Thoracic aorta (tissue), 2 donors: ENCODE results near the gene ZRANB1. TPM values are rescaled to one million over a fixed set of nuclear protein-coding genes. Genes with fewer than 3 reads are reported as not detected.

ENCODE experiments used
- ATAC-seq: fragments of 150-250 bp; one replicate; pipeline ENCODE4 v1.8.0; 2017; ENCODE audit warnings: low read depth; ENCODE audit not compliant: insufficient number of reproducible peaks, low FRiP score
- DNase-seq: peaks from one replicate; pipeline ENCODE4 v3.0.0-alpha.2; 2020; ENCODE audit warnings: low spot score
- H3K27ac ChIP-seq, 2 donors: fragments of 200-600 bp; sonication (generic); 1 replicate in 1 of 2; 2 replicates in 1 of 2; pipeline ENCODE4 v1.5.1; 2016; ENCODE audit warnings: mild to moderate bottlenecking in 2 of 2, moderate library complexity in 2 of 2
- H3K27me3 ChIP-seq: fragments of 200-600 bp; sonication (generic); replicated peaks from 2 replicates; pipeline ENCODE4 v1.6.0; 2016; ENCODE audit warnings: mild to moderate bottlenecking; ENCODE audit not compliant: insufficient read depth
- H3K36me3 ChIP-seq: fragments of 200-600 bp; sonication (generic); one replicate; pipeline ENCODE4 v1.5.1; 2016
- H3K4me1 ChIP-seq, 2 donors: fragments of 200-600 bp; sonication (generic); 1 replicate in 1 of 2; 2 replicates in 1 of 2; pipeline versions ENCODE4 v1.5.1 to v1.6.0; 2016; ENCODE audit warnings: low read depth in 2 of 2, mild to moderate bottlenecking in 1 of 2; ENCODE audit not compliant: control insufficient read depth in 1 of 2
- H3K4me3 ChIP-seq: fragments of 200-600 bp; sonication (generic); 2 replicates; pipeline ENCODE4 v1.5.1; 2016; ENCODE audit warnings: mild to moderate bottlenecking
- H3K9me3 ChIP-seq: fragments of 200-600 bp; sonication (generic); 2 replicates; pipeline ENCODE4 v1.5.1; 2016
- total RNA-seq, 2 donors: library from RNA; depleted of rRNA; stranded (reverse); fragments of >200 nt; gene quantifications; one replicate each; pipeline versions ENCODE4 v1.1.0 to v1.2.3, GENCODE V29; 2016
- TF ChIP-seq, protein P1 (sequence below): fragments of 200-600 bp; sonication (generic); IDR thresholded peaks from one replicate; pipeline ENCODE4 v1.5.1; 2019; ENCODE audit warnings: antibody characterized with exemption

The ZRANB1 gene
- total RNA-seq, 2 donors from 2014 or later, result 30.1 to 30.9 TPM

DNA sequence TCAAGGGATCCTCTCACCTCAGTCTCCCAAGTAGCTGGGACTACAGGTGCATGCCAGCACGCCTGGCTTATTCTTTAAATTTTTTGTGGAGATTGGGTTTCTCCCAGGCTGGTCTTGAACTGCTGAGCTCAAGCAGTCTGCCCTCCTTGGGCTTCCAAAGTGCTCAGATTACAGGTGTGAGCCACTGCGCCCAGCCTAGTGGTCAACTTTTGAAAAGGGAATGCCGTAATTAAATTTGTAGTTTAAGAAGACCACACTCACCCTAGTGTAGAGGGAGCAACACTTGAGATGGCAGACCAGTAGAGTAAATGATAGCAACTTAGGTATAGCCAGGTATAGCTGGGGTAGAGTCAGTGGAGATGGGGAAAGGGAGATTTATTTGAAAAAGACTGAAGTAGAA lies 17.6 kb downstream of the ZRANB1 start:
- no peak overlapping the region for H3K27ac ChIP-seq
- DNase-seq (no peak), ATAC-seq (no peak)
- TF ChIP-seq, protein P1, sequence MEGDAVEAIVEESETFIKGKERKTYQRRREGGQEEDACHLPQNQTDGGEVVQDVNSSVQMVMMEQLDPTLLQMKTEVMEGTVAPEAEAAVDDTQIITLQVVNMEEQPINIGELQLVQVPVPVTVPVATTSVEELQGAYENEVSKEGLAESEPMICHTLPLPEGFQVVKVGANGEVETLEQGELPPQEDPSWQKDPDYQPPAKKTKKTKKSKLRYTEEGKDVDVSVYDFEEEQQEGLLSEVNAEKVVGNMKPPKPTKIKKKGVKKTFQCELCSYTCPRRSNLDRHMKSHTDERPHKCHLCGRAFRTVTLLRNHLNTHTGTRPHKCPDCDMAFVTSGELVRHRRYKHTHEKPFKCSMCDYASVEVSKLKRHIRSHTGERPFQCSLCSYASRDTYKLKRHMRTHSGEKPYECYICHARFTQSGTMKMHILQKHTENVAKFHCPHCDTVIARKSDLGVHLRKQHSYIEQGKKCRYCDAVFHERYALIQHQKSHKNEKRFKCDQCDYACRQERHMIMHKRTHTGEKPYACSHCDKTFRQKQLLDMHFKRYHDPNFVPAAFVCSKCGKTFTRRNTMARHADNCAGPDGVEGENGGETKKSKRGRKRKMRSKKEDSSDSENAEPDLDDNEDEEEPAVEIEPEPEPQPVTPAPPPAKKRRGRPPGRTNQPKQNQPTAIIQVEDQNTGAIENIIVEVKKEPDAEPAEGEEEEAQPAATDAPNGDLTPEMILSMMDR, result no peak
- no peaks in the 10 kb centered on the region for H3K36me3 ChIP-seq
- no peak overlapping the region for H3K4me3 ChIP-seq
- no peaks in the 10 kb centered on the region for H3K9me3 ChIP-seq
- H3K4me1 ChIP-seq, result peaks cover 22 to 50% of the 10 kb centered on the region in 2 donors
- no peaks in the 10 kb centered on the region for H3K27me3 ChIP-seq

DNA sequence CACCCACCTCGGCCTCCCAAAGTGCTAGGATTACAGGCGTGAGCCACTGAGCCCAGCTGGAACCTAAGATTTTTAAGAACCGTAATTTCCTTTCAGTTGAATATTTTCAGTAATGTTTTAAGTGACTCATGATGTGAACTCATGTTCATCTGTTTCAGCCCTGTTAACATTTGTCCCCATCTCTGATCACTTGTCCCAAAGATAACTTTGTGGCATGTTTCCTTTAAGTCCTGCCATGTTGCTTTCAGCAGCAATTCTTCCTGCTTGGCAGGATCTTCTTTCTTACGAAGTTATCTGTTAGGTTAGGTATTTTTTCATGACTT lies 19.3 kb downstream of the ZRANB1 start:
- no peaks in the 10 kb centered on the region for H3K27me3 ChIP-seq
- ATAC-seq (no peak), DNase-seq (no peak)
- TF ChIP-seq, protein P1, result no peak
- no peaks in the 10 kb centered on the region for H3K36me3 ChIP-seq
- no peak overlapping the region for H3K27ac ChIP-seq
- H3K4me1 ChIP-seq, result peaks cover 22 to 47% of the 10 kb centered on the region in 2 donors
- no peak overlapping the region for H3K4me3 ChIP-seq
- H3K9me3 ChIP-seq, result no peaks in the 10 kb centered on the region

DNA sequence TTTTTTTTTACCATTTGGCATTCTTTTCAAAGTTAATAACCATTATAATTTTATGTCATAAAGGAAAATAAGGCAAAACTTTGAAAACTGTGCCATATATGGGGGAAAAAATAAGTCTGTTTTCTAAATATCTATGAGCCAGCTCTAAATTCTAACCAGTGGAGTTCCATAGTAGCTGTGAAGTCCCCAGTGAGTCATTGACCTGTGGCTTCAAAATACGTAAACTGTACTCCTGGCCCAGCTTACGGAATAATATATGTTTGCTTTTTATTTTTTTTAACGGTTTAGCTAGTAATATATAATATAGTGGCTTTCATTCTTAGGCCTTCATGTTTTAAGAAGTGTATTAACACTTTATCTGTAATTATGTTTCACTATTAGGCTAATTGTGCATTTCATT lies 20.5 kb downstream of the ZRANB1 start:
- Histone ChIP-seq H3K27me3 (no peaks in the 10 kb centered on the region), H3K36me3 (peaks cover 6% of the 10 kb centered on the region), H3K9me3 (no peaks in the 10 kb centered on the region), H3K4me1 (peaks cover 17 to 41% of the 10 kb centered on the region in 2 donors), H3K4me3 (no peak overlapping the region), H3K27ac (no peak overlapping the region)
- ATAC-seq (no peak), DNase-seq (no peak)
- TF ChIP-seq, protein P1, result no peak

DNA sequence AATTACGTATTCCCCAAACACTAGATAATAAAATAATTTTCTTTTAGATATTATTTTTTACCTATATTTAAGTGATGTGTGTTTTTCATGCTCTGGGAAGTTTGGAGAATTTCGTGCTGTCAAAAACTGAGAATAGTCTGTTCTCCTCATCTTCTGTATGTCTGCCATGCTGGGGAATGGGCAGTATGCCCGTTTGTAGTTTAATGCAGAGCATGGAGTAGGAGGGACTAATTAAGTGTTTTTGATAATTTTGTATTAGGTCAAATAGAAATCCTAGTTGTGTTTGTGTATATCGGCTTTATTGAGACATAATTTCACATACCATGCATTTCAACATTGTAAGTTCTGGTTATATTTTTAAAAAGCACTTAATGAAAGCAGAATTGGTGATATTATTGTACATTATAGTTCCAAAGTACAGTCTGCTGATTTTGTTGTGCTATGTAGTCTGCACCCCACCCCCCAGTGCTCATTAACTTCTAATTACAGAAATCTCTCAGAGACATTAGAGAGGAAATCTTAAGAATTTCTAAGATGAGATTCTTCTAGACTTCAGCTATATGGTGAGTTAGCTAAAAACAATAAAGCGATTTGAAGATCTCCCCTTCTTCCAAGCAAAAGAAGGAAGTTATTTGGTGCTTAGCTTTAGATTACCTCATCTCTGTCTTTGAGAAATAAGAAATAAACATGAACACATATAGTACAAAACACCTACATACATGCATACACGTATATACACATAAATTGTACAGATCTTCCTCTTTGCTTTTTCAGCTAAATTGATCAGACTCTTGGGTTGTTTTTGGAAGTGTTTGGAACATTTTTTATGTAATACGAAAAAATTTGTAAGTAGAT lies 22.2 kb downstream of the ZRANB1 start:
- ATAC-seq, result no peak
- Histone ChIP-seq H3K9me3 (no peaks in the 10 kb centered on the region), H3K4me1 (peaks cover 9 to 50% of the 10 kb centered on the region in 2 donors), H3K36me3 (peaks cover 6% of the 10 kb centered on the region), H3K4me3 (no peak overlapping the region), H3K27ac (no peak overlapping the region), H3K27me3 (no peaks in the 10 kb centered on the region)
- DNase-seq, result no peak
- TF ChIP-seq, protein P1, result no peak

DNA sequence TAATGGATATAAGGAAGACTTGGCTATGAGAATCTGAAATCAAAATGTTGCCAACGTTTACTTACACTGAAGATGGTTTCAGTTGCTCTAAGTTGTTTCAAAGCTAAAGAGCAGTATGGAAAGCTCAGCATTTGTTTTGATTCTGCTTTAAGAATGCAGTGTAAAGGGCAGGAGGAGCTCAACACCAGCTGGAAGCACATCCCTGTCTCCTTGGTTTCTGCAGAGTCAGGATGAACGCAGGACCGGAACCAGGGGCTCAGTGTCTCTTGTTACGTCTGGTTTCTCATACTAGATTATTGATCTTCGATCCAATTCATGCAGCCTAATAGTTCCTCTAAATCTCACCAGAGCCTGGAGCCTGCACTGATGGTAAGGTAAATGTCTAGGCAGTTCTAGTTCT lies 24.1 kb downstream of the ZRANB1 start:
- TF ChIP-seq, protein P1, result no peak
- Histone ChIP-seq H3K4me3 (no peak overlapping the region), H3K27me3 (no peaks in the 10 kb centered on the region), H3K4me1 (peaks cover 23 to 62% of the 10 kb centered on the region in 2 donors), H3K27ac (no peak overlapping the region), H3K36me3 (peaks cover 6% of the 10 kb centered on the region), H3K9me3 (no peaks in the 10 kb centered on the region)
- DNase-seq (no peak), ATAC-seq (no peak)
